CD4-positive, alpha-beta T cell treated with Interleukin-4 for 1 hour (primary cell): ENCODE results near the gene GRHL1.
"Not testable (repeated sequence)": the region's sequence is repeated elsewhere in the genome, so short reads cannot be mapped to it uniquely, and the experiment has no call there.

Source experiments
- DNase-seq, 2 donors: peaks; one replicate each; pipeline ENCODE4 v3.0.0-alpha.2; 2020 to 2022

GRHL1 gene, protein sequence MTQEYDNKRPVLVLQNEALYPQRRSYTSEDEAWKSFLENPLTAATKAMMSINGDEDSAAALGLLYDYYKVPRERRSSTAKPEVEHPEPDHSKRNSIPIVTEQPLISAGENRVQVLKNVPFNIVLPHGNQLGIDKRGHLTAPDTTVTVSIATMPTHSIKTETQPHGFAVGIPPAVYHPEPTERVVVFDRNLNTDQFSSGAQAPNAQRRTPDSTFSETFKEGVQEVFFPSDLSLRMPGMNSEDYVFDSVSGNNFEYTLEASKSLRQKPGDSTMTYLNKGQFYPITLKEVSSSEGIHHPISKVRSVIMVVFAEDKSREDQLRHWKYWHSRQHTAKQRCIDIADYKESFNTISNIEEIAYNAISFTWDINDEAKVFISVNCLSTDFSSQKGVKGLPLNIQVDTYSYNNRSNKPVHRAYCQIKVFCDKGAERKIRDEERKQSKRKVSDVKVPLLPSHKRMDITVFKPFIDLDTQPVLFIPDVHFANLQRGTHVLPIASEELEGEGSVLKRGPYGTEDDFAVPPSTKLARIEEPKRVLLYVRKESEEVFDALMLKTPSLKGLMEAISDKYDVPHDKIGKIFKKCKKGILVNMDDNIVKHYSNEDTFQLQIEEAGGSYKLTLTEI

DNA sequence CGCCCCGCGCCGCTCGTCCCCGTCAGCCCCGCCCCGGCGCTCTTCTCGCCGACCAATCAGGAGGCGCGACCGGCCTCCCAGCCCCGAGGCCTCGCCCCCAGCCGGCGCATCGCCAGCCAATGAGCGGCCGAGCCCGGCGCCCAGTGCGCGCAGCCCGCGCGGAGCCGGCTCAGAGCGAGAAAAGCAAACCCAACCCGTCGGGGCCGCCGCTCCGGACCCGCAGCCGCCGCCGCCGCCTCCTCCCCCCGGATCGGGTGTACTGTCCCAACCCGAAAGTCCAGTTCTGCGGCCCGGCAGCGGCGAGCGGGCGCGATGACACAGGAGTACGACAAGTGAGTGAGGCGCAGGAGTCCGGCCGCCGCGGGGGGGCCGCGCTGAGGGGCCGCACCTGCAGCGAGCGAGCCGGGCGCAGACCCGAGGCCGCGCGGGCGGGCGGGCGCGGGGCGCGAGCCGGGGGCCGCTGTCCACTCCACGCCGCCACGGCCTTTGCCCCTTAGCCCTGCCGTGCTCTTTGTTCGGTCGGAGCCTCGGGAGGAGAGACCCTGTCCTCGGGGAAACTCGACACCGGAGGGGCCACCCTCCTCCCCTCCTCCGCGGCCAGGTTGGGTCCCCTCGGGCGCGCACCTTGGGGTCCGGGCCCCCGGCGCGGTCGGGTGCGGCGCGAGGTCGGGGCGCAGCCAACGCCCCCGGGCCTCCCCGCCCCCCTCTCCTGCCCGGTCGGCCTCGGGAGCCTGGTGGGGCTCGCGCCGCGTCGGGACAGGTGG, at the start of gene GRHL1:
GRHL1 (plus strand) TSS at position 172 of the 764 bp plus-strand sequence; CDS start at position 313, 141 bp downstream.
- DNase-seq = peak; percentile 92 to 94

- DNase-seq = no peak
These were observed 46.1 kb upstream of the GRHL1 start for GRCh38 chr2:9905413-9905812.

DNA sequence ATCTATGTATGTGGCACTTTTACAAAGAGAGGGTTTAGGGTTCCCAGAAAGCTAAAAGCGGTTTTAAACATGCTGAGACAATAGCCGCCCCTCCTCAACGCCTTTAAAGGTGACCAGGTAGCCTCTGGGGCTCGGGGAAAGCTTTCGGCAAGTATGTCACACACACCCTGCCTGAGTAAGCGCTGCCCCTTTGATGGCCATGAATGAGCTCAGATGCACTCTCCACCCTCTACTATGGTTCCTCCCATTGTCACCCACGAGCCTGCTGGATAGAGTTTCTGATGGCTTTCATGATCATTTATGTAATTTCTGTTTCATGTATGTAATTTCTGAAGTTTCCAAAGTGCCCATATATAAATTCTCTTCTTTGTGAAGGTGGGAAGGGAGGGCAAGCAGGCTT, 44.1 kb upstream of the GRHL1 start:
- DNase-seq = no peak

DNA sequence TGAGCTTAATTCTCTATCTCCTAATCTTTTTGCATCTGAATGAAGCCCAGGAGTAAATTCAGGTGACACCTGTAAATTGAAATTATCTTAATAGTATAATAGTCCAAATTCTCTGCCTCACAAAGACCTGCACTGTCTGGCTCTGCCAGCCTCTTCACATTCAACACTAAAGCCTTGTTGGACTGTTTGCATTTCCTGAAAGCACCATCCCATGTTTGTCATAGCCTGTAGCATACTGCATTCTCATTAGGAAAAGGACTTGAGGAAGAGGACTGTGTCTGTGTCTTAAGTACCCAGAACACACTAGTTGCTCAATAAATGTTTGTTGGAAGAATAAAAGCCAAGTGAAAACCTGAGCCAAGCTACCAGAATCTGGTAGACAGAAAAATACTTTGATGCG, 42.9 kb upstream of the GRHL1 start:
- DNase-seq = no peak

DNA sequence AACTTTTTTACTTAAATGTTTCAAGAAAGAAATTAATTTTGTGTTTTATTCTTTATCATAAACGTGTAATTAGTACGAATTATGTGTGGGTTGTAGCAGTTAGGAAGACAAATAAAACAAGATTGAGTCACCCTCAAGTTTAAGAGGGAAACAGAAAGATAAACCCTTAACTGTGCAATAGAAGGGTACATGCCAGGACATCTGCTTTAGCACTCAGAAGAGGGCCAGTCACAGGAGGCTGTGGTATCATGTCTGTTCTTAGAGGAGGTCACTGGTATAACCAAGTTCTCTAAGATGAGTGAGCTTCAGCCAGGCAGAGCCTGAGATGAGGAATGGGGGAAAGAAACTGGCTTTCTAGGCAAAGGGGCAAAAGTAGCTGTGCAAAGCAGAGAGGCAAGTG, 42.4 kb upstream of the GRHL1 start:
- DNase-seq = no peak

DNA sequence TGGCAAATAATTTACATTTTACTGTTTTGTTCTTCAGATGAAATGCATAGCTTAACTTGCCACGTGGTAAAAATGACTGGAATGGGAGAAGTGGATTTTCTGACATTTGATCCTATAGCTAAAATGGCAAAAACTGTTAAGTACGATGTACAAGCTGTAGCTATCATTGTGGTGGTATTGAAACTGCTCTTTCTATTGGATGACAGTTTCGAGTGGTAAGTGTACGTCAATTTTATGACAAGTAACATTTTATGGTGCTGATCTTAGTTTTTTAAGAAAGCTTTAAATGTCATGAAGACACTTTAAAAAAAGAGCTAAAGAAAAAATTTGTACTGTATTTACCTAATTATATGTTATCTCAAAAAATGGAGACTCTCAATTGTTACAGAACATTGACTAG, 40.8 kb upstream of the GRHL1 start:
- DNase-seq = no peak

DNA sequence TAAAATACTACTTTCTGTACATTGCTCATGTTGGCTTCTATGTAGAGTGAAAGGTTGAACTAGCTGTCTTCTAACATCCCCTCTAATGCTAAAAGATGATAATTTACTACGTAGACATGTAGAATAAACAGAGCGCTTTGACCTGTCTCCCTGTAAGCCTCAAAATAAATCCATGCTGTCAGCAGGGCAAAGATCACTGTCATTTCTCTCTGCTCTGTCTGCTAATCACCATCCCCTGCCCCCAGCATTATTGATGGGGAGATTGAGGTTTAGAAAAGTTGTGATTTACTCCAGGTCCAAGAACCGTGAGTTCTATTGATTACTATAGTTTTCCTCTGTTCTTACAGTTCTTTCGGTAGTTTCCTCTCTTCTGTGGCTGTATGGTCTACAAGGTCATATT, 39.0 kb upstream of the GRHL1 start:
- no peak for DNase-seq

- no peak for DNase-seq
These were observed 37.0 kb upstream of the GRHL1 start for GRCh38 chr2:9914384-9915065.

- no peak for DNase-seq
These were observed 33.2 kb upstream of the GRHL1 start for GRCh38 chr2:9918275-9918674.

DNA sequence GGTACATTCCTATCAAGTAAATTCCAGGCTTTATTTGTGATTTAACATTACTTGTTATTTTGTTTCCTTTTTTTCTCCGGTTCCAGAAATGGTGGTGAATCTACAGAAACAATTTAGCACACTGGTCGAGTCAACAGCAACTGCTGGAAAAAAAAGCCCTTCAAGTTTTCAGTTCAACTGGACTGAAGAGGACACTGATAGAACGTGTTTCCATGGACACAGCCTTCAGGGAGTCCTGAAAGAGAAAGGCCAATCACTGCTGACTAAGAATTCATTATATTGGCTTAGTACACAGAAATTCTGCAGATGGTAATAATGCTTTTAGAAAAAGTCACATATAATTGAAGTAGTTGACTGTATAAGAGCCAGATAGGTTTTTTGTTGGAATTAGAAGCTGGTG, 32.0 kb upstream of the GRHL1 start:
- DNase-seq = no peak

DNA sequence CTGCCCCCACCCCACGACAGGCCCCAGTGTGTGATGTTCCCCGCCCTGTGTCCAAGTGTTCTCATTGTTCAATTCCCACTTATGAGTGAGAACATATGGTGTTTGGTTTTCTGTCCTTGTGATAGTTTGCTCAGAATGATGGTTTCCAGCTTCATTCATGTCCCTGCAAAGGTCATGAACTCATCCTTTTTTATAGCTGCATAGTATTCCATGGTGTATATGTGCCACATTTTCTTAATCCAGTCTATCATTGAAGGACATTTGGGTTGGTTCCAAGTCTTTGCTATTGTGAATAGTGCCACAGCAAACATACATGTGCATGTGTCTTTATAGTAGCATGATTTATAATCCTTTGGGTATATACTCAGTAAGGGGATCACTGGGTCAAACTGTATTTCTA, 24.5 kb upstream of the GRHL1 start:
- not testable (repeated sequence) for DNase-seq

GRCh38 chr2:9937258-9937657, 14.2 kb upstream of the GRHL1 start:
- no peak for DNase-seq

DNA sequence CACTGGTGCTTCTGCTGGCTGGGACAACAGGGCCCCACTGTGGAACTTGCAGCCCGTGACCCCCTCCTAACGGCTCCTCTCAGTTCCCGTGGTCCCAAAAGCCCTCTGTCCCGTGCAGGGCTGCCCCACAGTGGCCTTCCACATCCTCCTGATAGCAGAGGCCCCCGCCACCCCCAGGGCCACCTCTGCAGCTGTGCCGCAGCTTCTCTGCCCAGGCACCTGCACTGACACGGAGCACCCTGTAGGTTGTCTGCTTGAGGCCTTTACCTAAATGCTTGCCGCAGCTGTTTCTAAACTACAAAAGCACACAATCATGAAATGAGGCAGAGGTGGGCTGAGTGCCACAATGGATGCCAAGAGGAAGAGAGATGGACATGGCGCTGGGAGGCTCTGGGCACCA, 13.5 kb upstream of the GRHL1 start:
- DNase-seq = no peak

DNA sequence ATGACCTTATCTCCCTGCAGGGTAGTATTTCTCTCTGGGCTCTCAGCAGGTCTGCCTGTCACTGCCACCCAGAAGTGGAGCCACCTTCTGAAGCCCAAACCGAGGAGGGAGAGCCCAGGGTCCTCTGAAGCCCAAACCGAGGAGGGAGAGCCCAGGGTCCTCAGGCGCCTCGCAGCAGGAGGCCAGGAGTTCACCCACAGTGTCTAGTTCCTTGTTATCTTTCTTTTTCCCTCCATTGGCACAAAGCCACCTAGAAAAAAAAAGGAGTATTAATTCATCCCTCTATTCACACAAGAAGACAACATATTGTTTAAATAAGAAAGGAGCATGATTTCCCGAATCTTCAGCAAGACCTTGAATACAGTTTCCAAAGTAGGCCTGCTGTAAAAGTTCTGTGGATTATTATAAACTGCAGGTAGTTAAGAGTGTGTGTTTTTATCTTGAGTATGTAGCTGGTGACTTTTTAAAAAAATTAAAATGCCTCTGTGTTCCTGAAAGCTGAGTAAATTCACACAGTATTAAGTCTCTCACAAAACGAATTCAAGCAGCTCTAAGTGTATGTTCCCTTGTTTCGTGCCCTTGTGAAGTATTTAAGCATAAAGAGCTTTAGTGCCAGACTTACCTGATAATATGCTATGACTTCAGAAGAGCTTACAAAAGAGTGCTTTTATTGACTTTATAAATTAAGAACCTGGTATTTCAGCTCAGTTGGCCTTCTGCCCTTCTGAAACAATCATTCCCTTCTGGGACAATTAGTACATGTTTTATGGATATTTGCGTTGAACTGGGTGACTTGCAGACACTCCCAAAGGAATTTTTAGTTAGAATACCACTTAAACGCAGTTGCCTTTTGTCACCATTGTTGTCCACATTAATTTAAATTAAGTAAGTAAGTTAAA, 11.7 kb upstream of the GRHL1 start:
- no peak for DNase-seq

DNA sequence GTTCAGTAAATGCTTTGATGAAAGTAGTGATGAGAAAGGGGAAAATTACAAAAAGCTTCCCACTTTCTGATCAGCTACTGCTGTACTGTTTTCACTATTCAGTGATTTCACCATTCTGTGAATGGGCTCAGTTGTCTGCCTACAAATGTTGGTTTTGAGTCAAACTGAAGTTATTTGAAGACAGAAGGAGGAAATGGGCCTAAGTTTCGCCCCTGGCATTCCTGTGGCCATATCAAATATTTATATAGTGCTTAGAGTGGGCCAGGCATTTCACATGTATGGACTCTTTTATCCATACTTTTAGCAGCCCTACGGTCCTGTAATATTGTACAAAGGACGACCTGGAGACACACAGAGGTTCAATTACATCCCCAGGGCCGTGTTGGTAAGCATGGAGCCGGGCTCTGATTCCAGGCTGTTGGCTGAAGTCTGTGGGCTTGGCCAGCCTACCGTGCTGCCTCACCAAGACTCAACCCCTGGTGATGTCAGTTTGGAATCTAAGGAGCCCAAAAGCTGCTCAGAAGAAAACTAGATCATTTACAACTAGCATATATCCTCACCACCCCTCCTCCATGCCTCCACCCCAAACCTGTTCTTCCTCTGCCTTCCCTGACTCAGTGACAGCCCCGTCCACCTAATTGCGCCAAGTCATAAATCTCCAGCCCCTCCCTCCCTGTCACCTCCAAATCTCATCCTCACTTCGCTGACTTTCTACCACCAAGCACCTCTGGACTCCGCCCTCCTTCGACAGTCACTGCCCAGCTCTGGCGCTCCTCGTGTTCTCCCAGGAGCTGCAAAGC, 10.1 kb upstream of the GRHL1 start:
- DNase-seq = no peak

DNA sequence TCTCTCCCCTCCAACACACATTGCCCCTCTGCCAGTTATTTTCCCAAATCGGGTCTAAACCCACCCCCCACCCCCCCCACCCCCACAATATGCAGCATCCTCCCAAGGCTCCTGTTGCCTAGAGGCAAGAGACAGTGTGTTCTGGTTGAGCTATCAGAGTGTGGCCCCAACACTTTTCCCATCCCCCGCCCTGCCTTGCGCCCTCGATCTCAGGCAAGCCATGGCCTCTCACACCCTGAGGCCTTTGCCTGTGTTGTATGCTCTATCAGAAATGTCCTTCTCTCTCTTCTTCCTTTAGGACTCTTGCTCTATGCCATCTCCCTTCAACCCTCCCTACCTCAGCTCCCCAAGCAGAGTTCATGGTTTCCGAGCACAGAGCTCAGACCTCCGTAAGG, 9.5 kb upstream of the GRHL1 start:
- DNase-seq = no peak

DNA sequence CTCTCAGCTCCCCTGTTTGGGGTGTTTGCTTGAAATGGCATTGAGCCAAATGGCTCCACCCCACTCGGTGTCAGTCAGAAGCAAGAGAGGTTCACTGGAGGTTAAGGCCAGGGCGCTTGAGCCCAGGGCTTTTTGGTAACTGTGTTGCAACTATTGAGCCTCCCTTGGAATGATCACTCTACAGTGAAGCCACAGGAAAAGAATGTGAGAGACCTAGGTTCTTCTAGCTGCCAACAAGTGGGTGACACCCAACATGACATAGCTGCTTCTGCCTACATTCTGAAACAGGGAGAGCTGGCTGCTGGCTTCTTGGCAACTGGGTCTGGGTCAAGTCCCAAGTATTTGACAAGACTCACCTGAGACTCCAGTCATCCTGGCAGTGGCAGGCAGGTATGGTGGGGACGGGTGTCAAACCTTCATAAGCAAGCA, 7.1 kb upstream of the GRHL1 start:
- DNase-seq = no peak

DNA sequence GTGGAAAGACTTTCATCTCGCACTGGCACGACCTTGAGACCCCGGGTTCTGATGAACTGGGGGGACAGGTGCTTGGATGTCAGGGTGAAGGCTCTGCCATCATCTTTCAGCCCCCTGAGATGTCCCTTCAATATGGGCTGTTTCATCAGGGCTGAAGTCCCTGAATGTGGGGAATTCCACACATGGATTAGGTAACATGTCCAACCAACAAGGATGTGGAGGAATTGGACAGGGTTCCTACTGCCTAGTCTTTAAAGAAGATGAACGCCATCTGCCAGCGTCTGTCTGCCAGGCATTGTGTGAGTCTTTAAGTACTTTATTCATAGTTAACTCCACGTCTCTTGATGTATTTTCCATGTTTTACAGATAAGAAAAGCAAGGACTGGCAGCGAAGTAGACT, 5.9 kb upstream of the GRHL1 start:
- no peak for DNase-seq

- no peak for DNase-seq
These were observed 5.4 kb upstream of the GRHL1 start for GRCh38 chr2:9946076-9946475.

- no peak for DNase-seq
These were observed 4.7 kb upstream of the GRHL1 start for GRCh38 chr2:9946818-9947217.

DNA sequence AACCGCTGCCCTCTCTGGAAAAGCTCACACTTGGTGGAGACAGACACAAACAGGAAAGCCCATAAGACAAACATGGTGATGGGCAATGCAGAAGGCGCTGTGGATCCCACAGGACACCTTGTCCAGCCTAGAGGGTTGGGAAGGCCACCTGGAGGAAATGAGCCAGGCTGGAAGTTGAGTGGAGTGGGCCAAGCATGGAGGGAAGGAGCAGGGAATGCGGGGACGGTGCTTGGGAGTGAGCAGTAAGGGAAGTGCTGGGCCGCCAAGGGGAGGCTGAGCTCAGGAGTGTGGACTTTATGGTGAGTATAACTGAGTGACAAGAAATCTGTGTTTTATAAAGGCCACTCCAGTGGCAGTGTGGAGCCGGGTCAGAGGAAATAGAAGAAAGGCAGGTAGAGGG, 2.8 kb upstream of the GRHL1 start:
- no peak for DNase-seq
